ENCODE measurements around the gene PEX5L. TPM values are rescaled to one million over a fixed set of nuclear protein-coding genes. Genes with fewer than 3 reads are reported as not detected.

Gene PEX5L
- total RNA-seq, 2 donors from 2014 or later = 4.2 to 13.2 TPM

- WGBS, 2 donors = 92% methylated on average over 10 to 11 of the region's 11 CpGs
- Histone ChIP-seq H3K4me1 (no peaks in the 10 kb centered on the region), H3K27me3 (no peaks in the 10 kb centered on the region), H3K4me3 (no peak overlapping the region), H3K36me3 (replicated peaks in 1 of 2; ENCODE audit: insufficient read depth in 1 of 2, low read depth in 2 of 2) (no peaks in the 10 kb centered on the region), H3K9me3 (no peaks in the 10 kb centered on the region), H3K27ac (no peak overlapping the region)
- TF ChIP-seq, protein P1, sequence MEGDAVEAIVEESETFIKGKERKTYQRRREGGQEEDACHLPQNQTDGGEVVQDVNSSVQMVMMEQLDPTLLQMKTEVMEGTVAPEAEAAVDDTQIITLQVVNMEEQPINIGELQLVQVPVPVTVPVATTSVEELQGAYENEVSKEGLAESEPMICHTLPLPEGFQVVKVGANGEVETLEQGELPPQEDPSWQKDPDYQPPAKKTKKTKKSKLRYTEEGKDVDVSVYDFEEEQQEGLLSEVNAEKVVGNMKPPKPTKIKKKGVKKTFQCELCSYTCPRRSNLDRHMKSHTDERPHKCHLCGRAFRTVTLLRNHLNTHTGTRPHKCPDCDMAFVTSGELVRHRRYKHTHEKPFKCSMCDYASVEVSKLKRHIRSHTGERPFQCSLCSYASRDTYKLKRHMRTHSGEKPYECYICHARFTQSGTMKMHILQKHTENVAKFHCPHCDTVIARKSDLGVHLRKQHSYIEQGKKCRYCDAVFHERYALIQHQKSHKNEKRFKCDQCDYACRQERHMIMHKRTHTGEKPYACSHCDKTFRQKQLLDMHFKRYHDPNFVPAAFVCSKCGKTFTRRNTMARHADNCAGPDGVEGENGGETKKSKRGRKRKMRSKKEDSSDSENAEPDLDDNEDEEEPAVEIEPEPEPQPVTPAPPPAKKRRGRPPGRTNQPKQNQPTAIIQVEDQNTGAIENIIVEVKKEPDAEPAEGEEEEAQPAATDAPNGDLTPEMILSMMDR (IDR thresholded peaks at IDR 0.05) = no peak
- TF ChIP-seq POLR2A (IDR thresholded peaks at IDR 0.05) = no peak
- DNase-seq (no peak), ATAC-seq (no peak)
- intact Hi-C loops (cut with DNase I) = no loop called here
These were observed 176.2 kb downstream of the PEX5L start for GRCh38 chr3:179860275-179861107.

- intact Hi-C loops (cut with DNase I) = no loop called here
- no peak for DNase-seq
- no peaks in the 10 kb centered on the region for H3K9me3 ChIP-seq
- H3K4me1 ChIP-seq = no peaks in the 10 kb centered on the region
- WGBS, 2 donors = 53 to 66% methylated on average over 2 of the region's 2 CpGs
- H3K27ac ChIP-seq = no peak overlapping the region
- H3K4me3 ChIP-seq = no peak overlapping the region
- no peaks in the 10 kb centered on the region for H3K36me3 ChIP-seq (replicated peaks in 1 of 2; ENCODE audit: insufficient read depth in 1 of 2, low read depth in 2 of 2)
- ATAC-seq = no peak
- no peaks in the 10 kb centered on the region for H3K27me3 ChIP-seq
- TF ChIP-seq, protein P1 (IDR thresholded peaks at IDR 0.05) = no peak
- TF ChIP-seq POLR2A (IDR thresholded peaks at IDR 0.05) = no peak
These were observed 183.6 kb downstream of the PEX5L start for GRCh38 chr3:179853176-179853575.

DNA sequence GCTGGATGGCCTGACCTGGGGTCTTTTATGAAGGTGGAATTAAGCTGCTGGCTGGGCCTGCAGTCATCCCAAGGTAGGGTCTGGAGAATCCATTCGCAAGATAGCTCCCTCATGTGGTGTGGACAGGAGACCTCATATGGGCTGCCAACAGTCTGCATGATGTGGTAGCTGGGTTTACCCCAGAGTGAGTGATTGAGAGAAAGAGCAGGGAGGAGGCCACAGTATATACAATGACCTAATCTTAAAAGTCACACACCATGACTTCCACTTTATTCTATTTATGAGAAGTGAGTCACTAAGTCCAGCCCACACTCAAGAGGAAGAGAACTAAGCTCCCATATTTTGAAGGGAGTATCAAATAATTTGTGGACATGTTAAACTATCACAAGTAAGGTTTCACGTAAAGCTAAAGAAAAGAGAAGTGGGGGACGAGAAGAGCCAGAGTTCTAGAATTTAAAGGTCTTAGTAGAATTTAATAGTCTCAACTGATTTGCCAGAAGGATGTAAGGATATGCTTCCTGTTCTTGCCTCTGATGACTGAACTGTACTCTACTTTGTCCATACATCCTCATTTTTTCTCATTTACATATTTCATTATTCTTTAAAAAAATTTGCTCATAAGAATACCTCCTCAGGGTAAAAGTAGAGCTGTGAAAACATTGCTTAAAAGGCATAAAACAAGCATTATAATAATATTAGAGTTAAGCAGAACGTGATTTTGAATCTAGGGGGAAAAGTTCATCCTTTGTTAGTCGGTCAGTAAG lies 184.4 kb downstream of the PEX5L start:
- no peak for TF ChIP-seq POLR2A (IDR thresholded peaks at IDR 0.05)
- TF ChIP-seq, protein P1 (IDR thresholded peaks at IDR 0.05) = no peak
- Histone ChIP-seq H3K4me3 (no peak overlapping the region), H3K27me3 (no peaks in the 10 kb centered on the region), H3K27ac (no peak overlapping the region), H3K9me3 (no peaks in the 10 kb centered on the region), H3K4me1 (no peaks in the 10 kb centered on the region), H3K36me3 (replicated peaks in 1 of 2; ENCODE audit: insufficient read depth in 1 of 2, low read depth in 2 of 2) (no peaks in the 10 kb centered on the region)
- intact Hi-C loops (cut with DNase I) = no loop called here
- WGBS, 2 donors = 88 to 89% methylated on average over 5 of the region's 5 CpGs
- ATAC-seq = peak; percentile 15
- no peak for DNase-seq

DNA sequence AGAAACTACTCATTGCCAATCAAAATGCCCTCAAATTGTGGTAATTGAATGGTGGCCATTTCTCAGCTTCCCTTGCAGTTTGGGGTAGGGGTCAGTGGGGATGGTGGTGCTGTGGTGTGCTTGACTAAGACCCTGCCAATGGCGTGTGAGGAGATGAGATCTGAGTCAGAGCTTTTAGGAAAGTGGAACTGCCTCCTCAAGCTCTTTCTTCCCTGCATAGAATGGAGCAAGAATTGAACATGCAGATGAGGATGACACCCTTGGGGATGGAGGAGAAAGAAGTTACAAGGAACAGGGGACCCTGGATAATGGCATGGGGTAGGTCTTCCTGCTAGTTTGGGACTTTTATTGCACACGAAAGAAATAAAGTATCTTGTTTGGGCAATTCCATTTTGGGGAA lies 188.0 kb downstream of the PEX5L start:
- Histone ChIP-seq H3K27ac (no peak overlapping the region), H3K36me3 (replicated peaks in 1 of 2; ENCODE audit: insufficient read depth in 1 of 2, low read depth in 2 of 2) (no peaks in the 10 kb centered on the region), H3K27me3 (no peaks in the 10 kb centered on the region), H3K4me1 (no peaks in the 10 kb centered on the region), H3K9me3 (no peaks in the 10 kb centered on the region), H3K4me3 (no peak overlapping the region)
- DNase-seq = no peak
- no peak for ATAC-seq
- no peak for TF ChIP-seq POLR2A (IDR thresholded peaks at IDR 0.05)
- TF ChIP-seq, protein P1 (IDR thresholded peaks at IDR 0.05) = no peak
- intact Hi-C loops (cut with DNase I) = no loop called here
- WGBS, 2 donors = 80 to 94% methylated on average over 2 of the region's 2 CpGs
